HPDE6-E6E7 (cell line): ENCODE results near the gene COG4.
A peak's percentile ranks its signal among the peaks of the same experiment; 100 is the strongest.

ENCODE experiments used
- DNase-seq: peaks from one replicate; pipeline ENCODE4 v3.0.0; 2011; ENCODE audit warnings: missing footprints; ENCODE audit errors: extremely low spot score

Gene COG4

GRCh38 chr16:70480127-70481105, 42.9 kb downstream of the COG4 start:
- no peak for DNase-seq

- no peak for DNase-seq
Observed at GRCh38 chr16:70478912-70479341, 44.4 kb downstream of the COG4 start.

- no peak for DNase-seq
Observed at GRCh38 chr16:70478169-70478568, 45.2 kb downstream of the COG4 start.

GRCh38 chr16:70476272-70477020, 46.9 kb downstream of the COG4 start:
- peak; percentile 96 for DNase-seq

DNA sequence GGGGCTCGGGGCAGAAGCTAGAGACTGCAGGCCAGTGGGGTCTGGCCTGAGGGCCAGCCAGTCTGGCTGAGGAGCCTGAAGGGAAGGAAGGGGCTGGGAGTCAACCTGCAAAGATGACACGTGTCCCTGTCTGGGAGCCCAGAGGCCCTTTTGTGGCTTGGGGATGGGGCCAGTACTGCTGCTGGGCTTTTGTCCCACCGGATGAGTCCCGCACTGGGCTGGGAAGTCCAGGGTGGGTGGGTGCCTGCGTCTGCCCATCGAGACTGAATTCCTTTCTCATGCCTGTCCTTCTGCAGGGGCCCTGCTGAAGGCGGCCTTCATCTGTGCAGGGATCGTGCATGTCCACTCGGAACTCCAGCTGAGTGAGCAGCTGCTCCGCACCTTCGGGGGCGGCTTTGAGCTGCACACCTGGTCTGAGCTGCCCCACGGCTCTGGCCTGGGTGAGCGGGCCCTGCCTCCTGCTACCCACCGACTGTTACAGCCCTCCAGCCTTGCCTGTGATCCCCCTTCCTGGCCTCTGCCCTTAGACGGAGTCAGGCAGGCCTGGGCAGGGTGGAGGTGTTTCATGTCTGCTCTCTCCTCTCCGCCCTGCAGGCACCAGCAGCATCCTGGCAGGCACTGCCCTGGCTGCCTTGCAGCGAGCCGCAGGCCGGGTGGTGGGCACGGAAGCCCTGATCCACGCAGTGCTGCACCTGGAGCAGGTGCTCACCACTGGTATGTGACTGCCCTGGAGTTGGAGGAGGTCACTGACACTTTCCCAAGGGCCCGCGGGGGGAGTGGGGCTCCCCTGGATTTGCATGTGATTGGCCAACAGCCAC, 48.1 kb downstream of the COG4 start:
- DNase-seq: no peak

DNA sequence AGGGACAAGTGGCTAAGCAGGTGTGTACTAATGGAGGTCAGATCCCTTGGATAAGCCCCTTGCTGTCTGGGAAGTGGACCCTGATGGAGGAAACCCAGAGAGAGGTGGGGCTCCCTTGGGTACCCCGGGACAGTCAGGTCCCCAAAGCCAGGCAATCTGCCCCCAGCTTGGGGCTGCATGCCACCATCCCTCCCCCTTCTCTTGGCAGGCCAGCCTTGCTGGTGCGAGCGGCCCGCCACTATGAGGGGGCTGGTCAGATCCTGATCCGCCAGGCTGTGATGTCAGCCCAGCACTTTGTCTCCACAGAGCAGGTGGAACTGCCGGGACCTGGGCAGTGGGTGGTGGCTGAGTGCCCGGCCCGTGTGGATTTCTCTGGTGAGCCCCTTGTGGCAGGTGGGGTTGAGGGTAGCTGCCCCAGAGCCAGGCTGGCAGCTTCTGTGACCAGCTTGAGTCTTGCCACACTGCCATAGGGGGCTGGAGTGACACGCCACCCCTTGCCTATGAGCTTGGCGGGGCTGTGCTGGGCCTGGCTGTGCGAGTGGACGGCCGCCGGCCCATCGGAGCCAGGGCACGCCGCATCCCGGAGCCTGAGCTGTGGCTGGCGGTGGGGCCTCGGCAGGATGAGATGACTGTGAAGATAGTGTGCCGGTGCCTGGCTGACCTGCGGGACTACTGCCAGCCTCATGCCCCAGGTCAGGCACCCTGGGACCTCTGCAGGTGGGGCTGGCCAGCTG, 48.9 kb downstream of the COG4 start:
- no peak for DNase-seq

- DNase-seq: no peak
Observed at GRCh38 chr16:70473446-70474319, 49.7 kb downstream of the COG4 start.

DNA sequence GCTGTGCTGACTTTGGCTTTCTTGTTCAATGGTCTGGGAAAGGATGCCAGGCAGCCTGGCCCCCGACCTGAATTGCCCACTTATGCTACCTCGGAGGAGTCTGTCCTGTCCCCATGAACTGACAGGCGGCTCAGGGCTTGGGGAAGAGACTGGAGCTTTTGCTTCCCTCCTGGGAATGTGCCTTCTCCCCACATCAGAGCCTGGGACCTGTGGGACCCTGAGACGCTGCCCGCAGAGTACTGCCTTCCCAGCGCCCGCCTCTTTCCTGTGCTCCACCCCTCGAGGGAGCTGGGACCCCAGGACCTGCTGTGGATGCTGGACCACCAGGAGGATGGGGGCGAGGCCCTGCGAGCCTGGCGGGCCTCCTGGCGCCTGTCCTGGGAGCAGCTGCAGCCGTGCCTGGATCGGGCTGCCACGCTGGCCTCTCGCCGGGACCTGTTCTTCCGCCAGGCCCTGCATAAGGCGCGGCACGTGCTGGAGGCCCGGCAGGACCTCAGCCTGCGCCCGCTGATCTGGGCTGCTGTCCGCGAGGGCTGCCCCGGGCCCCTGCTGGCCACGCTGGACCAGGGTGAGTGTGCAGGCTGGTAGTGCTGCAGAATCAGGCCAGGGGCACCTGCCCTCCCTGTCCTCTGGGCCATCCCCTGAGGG, 50.4 kb downstream of the COG4 start:
- DNase-seq: no peak

- no peak for DNase-seq
Observed at GRCh38 chr16:70470927-70471341, 52.4 kb downstream of the COG4 start.

DNA sequence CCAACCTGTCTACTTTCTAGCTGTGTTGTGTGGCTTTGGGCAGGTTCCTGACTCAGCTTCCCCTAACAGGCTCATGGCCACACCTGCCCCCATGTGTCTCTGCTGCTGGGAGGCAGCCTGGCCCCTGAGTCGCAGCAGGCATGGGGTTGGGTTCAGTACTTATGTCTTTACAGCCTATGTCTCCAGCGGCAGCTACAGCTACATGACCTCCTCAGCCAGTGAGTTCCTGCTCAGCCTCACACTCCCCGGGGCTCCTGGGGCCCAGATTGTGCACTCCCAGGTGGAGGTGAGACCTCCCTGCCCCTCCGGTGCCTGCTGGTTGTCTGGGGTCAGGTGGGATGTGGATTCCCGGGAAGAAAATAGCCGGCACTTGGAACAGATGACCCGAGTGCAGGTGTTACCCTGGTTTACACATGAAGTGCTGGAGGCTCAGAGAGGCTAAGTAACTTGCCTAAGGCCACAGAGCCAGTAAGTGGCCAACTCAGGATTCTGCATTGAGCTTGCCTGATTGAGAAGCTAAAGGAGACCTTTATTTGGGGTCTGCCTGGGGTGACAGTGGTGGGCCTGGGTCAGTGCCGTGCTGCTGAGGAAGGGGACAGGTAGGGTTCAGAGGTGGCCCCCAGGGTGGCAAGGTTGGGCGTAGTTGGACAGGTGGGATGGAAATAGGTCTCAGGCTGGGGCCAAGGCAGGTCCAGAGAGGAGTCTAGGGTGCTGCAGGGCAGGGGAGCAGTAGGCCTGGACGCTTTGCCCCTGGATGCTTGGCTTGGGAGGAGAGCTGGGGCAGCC, 53.0 kb downstream of the COG4 start:
- DNase-seq: no peak

- DNase-seq: no peak
Observed at GRCh38 chr16:70468776-70469525, 54.4 kb downstream of the COG4 start.

GRCh38 chr16:70467608-70468007, 55.7 kb downstream of the COG4 start:
- no peak for DNase-seq

DNA sequence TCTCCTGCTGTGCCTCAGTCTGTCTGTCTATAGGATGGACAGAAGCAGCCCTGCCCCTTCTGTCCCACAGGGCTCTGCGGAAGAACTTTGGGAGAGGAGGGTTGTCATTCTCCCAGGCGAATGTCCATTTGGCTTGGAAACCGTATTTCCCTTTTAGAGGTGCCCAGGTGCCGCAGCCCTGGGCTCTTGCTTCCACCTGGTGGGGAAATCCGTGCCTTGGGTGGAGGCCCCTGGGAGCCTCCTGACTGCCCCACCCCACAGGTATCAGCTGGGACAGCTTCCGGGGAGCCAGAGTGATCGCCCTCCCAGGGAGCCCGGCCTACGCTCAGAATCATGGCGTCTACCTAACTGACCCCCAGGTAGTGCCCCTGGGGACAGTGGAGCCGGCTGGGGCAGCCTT, 56.2 kb downstream of the COG4 start:
- no peak for DNase-seq

DNA sequence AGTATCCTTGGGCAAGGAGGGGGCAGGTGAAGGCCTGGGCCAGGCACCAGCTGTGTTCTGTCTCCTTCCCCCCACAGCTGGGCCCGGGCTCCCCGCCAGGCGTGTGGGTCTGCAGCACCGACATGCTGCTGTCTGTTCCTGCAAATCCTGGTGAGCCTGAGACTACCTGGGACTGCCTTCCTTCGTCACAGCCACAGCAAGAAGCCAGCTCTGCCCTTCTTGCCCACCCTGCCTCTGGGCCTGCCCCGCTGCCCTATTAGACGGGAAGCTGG, 56.6 kb downstream of the COG4 start:
- no peak for DNase-seq

DNA sequence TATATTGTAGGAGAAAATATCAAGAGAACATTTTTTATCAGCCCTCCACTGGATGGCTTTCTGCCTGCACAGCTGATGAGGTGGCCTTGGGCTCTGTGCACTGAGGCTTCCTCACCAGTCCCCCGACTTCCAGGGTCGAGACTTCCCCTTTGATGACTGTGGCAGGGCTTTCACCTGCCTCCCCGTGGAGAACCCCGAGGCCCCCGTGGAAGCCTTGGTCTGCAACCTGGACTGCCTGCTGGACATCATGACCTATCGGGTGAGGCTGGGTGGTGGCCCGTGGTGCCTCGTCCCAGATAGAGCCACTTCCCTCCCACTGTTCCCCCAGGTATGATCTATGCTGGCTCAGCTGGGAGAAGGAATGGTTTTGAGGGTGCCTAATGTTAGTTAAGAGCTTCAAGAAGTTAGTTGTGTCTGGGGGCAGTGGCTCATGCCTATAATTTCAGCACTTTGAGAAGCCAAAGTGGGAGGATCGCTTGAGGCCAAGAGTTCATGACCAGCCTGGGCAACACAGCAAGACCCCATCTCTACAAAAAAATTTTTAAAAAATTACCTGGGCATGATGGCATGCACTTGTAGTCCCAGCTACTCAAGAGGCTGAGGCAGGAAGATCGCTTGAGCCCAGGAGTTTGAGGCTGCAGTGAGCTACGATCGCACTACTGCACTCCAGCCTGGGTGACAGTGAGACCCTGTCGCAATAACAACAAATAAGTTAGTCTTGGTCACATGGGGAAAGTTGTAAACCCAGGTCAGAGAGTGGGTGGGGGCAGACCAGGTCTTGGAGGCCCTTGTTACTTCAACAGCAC, 57.2 kb downstream of the COG4 start:
- no peak for DNase-seq

- no peak for DNase-seq
Observed at GRCh38 chr16:70463235-70463634, 60.1 kb downstream of the COG4 start.

DNA sequence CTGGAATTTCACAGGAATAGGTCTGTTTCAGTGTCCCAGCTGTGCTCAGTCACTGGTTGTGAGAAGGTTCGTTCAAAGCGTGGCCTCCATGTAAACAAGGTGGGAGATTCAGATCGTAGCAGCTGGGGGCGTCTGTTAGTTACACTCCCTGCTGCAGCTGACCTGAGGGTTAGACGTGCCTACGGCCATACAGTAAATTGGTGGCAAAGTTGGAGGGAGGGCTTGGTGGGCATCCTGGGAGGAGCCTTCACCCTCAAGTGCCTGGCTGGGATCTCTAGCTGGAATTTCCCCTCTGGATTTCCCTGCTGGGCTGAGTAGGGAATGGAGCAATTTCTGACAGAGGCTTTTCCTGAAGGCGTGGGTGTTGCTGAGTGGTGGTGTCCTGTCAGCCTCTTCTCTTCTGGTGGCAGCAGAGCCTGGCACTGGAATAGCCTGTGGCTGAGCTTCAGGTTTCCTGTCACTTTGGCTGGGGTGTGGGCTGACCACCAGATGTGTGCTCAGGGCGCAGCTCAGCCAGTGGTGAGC, 62.6 kb downstream of the COG4 start:
- DNase-seq: no peak
